22Rv1 (cell line): ENCODE measurements around the gene ZNF883.

Source experiments
- ZFX ChIP-seq: fragments of 450-650 bp; IDR thresholded peaks from 2 replicates; pipeline ENCODE4 v1.6.1; 2017; ENCODE audit warnings: antibody characterized with exemption, borderline replicate concordance
- TF ChIP-seq, protein P1 (sequence below): fragments of 450-650 bp; IDR thresholded peaks from 2 replicates; pipeline ENCODE4 v1.5.1; 2017; ENCODE audit warnings: mild to moderate bottlenecking

- TF ChIP-seq, protein P1, sequence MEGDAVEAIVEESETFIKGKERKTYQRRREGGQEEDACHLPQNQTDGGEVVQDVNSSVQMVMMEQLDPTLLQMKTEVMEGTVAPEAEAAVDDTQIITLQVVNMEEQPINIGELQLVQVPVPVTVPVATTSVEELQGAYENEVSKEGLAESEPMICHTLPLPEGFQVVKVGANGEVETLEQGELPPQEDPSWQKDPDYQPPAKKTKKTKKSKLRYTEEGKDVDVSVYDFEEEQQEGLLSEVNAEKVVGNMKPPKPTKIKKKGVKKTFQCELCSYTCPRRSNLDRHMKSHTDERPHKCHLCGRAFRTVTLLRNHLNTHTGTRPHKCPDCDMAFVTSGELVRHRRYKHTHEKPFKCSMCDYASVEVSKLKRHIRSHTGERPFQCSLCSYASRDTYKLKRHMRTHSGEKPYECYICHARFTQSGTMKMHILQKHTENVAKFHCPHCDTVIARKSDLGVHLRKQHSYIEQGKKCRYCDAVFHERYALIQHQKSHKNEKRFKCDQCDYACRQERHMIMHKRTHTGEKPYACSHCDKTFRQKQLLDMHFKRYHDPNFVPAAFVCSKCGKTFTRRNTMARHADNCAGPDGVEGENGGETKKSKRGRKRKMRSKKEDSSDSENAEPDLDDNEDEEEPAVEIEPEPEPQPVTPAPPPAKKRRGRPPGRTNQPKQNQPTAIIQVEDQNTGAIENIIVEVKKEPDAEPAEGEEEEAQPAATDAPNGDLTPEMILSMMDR = no peak
- TF ChIP-seq ZFX = no peak
Measured at GRCh38 chr9:112917987-112918362, 94.0 kb downstream of the ZNF883 start.
